Sigmoid colon (tissue), 7 donors: Measurements from ENCODE around the gene ING3. TPM values are rescaled to one million over a fixed set of nuclear protein-coding genes. Genes with fewer than 3 reads are reported as not detected.

Experiments used
- DNase-seq: peaks from one replicate; pipeline ENCODE4 v3.0.0-alpha.2; 2019
- H3K27ac ChIP-seq, 4 donors: fragments of 200-600 bp; sonication (generic); one replicate each; pipeline ENCODE4 v1.5.1; 2016 to 2019; ENCODE audit warnings: mild to moderate bottlenecking in 1 of 4
- H3K27me3 ChIP-seq, 3 donors: fragments of 200-600 bp; sonication (generic); one replicate each; pipeline ENCODE4 v1.5.1; 2019; ENCODE audit warnings: mild to moderate bottlenecking in 1 of 3
- H3K36me3 ChIP-seq, 4 donors: fragments of 200-600 bp; sonication (generic); one replicate each; pipeline ENCODE4 v1.5.1; 2016 to 2019
- H3K4me1 ChIP-seq, 4 donors: fragments of 200-600 bp; sonication (generic); one replicate each; pipeline ENCODE4 v1.5.1; 2017 to 2019
- H3K4me3 ChIP-seq, 4 donors: fragments of 200-600 bp; sonication (generic); one replicate each; pipeline ENCODE4 v1.5.1; 2017 to 2019; ENCODE audit warnings: mild to moderate bottlenecking in 2 of 4, moderate library complexity in 1 of 4
- H3K9me3 ChIP-seq, 4 donors: fragments of 200-600 bp in 3 of 4; sonication (generic) in 3 of 4; one replicate each; pipeline versions ENCODE4 v1.5.1 to v1.6.1; 2013 to 2019
- EP300 ChIP-seq, 4 donors: sonication (generic); formaldehyde crosslinking; IDR thresholded peaks; one replicate each; pipeline ENCODE4 v1.6.1; 2017; ENCODE audit warnings: antibody characterized with exemption in 4 of 4
- POLR2A ChIP-seq, 2 donors: fragments of 450-650 bp; IDR thresholded peaks; one replicate each; pipeline ENCODE4 v1.6.1; 2016; ENCODE audit warnings: antibody characterized with exemption in 2 of 2, mild to moderate bottlenecking in 2 of 2, moderate library complexity in 2 of 2
- POLR2AphosphoS5 ChIP-seq, 4 donors: sonication (generic); formaldehyde crosslinking; IDR thresholded peaks; one replicate each; pipeline ENCODE4 v1.6.1; 2017; ENCODE audit warnings: antibody characterized with exemption in 4 of 4
- WGBS, 2 donors: extraction: QIAGEN DNeasy Blood & Tissue Kit; methylation state at CpG; one replicate each; pipeline ENCODE4 v1.1.7; 2013; 5-methylcytosine and 5-hydroxymethylcytosine counted together
- intact Hi-C: fragments of 100-400 bp; cut with DNase I; formaldehyde crosslinking; loops from one replicate; pipeline ENCODE4 v1.15.1; 2023
- polyA plus RNA-seq, 3 donors: library from polyadenylated mRNA; stranded (reverse); fragments of 200-250 nt; gene quantifications; one replicate each; pipeline ENCODE4 v1.2.3, GENCODE V29; 2013
- total RNA-seq, 4 donors: library from RNA; depleted of rRNA; stranded (reverse); fragments of >200 nt; gene quantifications; one replicate each; pipeline ENCODE4 v1.1.0, GENCODE V29; 2016
- TF ChIP-seq, protein P1 (sequence below), 4 experiments: fragments of 450-650 bp in 3 of 4; fragments of 200-600 bp in 1 of 4; IDR thresholded peaks; one replicate each; pipeline ENCODE4 v1.5.1; 2016 to 2019; ENCODE audit warnings: antibody characterized with exemption in 4 of 4, mild to moderate bottlenecking in 3 of 4, moderate library complexity in 2 of 4
- donor health status: healthy with polysubstance abuse.
- donor health status: Bipolar disorder and iron deficiency.
- donor health status: healthy.

The ING3 gene
- total and polyA plus RNA-seq, 7 donors, result 9.6 to 33.1 (median 16.6) TPM

DNA sequence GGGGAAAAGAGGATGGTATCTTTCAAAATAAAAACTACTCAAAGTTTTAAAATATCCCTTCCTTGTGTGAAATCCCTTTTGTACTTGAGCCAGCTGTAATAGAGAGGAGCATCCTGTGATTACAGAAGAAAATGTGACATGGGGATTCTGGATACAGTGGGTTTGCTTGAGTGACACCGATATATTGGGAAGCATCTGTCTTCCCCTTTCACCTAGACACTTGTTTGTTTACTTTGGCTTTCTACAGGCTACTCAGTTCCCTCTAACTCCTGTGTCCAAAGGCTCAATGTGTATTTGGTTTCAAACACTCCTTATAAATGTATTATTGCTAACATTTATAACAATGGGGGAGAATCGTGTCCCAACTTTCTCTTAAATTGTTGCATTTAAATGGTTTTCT, 62.3 kb downstream of the ING3 start:
- Histone ChIP-seq H3K36me3 (no peaks in the 10 kb centered on the region), H3K4me1 (peaks cover 0 to 56% (median 32%) of the 10 kb centered on the region in 4 donors), H3K4me3 (no peak overlapping the region), H3K27me3 (no peaks in the 10 kb centered on the region), H3K27ac (peak overlapping the region in 1 of 4 donors; percentile 25), H3K9me3 (no peaks in the 10 kb centered on the region)
- WGBS, 2 donors, result 34 to 64% methylated on average over 2 of the region's 2 CpGs
- intact Hi-C loops, result no loop called here
- DNase-seq, result no peak
- TF ChIP-seq POLR2A (IDR thresholded peaks at IDR 0.05) (no peak), POLR2AphosphoS5 (IDR thresholded peaks at IDR 0.05) (no peak), EP300 (IDR thresholded peaks at IDR 0.05) (no peak)
- TF ChIP-seq, protein P1, sequence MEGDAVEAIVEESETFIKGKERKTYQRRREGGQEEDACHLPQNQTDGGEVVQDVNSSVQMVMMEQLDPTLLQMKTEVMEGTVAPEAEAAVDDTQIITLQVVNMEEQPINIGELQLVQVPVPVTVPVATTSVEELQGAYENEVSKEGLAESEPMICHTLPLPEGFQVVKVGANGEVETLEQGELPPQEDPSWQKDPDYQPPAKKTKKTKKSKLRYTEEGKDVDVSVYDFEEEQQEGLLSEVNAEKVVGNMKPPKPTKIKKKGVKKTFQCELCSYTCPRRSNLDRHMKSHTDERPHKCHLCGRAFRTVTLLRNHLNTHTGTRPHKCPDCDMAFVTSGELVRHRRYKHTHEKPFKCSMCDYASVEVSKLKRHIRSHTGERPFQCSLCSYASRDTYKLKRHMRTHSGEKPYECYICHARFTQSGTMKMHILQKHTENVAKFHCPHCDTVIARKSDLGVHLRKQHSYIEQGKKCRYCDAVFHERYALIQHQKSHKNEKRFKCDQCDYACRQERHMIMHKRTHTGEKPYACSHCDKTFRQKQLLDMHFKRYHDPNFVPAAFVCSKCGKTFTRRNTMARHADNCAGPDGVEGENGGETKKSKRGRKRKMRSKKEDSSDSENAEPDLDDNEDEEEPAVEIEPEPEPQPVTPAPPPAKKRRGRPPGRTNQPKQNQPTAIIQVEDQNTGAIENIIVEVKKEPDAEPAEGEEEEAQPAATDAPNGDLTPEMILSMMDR (IDR thresholded peaks at IDR 0.05), result no peak

DNA sequence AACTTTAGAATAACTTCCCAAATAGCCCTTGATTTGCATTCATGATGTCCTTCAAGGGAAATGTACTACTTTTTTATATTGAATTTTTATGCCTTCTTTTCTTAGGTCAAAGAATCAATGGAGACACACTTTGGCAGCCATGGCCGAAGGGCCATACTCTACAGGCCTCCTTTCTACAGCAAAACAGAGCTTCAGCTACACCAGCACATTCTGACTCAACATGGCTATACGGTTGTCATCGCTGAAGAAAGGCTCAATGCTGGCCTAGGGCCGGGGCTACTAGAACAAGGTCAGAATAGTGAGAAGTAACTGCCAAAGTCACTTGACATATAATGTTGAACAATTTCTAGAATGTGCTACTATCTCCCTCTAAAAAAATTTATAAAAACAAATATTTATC, 65.0 kb downstream of the ING3 start:
- intact Hi-C loops, result no loop called here
- no peak overlapping the region for H3K4me3 ChIP-seq
- H3K4me1 ChIP-seq, result peaks cover 0 to 80% (median 50%) of the 10 kb centered on the region in 4 donors
- WGBS, 2 donors, result 93% methylated on average over 4 of the region's 4 CpGs
- TF ChIP-seq POLR2AphosphoS5 (IDR thresholded peaks at IDR 0.05) (no peak), POLR2A (IDR thresholded peaks at IDR 0.05) (no peak)
- TF ChIP-seq, protein P1 (IDR thresholded peaks at IDR 0.05), result no peak
- H3K36me3 ChIP-seq, result no peaks in the 10 kb centered on the region
- no peaks in the 10 kb centered on the region for H3K27me3 ChIP-seq
- peak overlapping the region in 3 of 4 donors; percentile 72 to 80 (median 79) for H3K27ac ChIP-seq
- no peak for DNase-seq
- no peaks in the 10 kb centered on the region for H3K9me3 ChIP-seq

DNA sequence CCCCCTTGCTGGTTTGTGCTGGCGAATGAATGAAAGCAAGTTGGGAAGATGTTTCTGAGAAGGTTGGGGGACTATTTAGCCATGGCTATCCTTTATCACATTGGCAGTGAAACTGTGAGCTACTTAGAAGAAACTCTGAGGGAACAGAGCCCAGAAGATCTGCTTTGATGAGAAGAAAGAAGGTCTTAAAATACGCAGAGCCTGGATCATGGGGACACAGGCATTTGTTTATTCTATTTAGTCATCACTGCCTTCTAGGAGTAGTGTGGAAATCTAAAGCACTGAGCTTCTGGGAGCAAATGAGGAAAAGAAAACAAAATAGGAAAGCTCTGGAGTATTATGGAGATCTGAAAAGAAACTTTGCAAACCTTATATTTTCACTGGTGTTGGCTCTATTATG, 66.4 kb downstream of the ING3 start:
- WGBS, 2 donors, result 87 to 88% methylated on average over 2 of the region's 2 CpGs
- Histone ChIP-seq H3K9me3 (no peaks in the 10 kb centered on the region), H3K27ac (peak overlapping the region; percentile 41 to 80 (median 76)), H3K27me3 (no peaks in the 10 kb centered on the region), H3K4me3 (no peak overlapping the region), H3K4me1 (peaks cover 0 to 89% (median 59%) of the 10 kb centered on the region in 4 donors), H3K36me3 (no peaks in the 10 kb centered on the region)
- peak; percentile 67 for DNase-seq
- intact Hi-C loops, result no loop called here
- TF ChIP-seq, protein P1 (IDR thresholded peaks at IDR 0.05), result no peak
- TF ChIP-seq POLR2A (IDR thresholded peaks at IDR 0.05) (no peak), EP300 (IDR thresholded peaks at IDR 0.05) (peak in 2 of 4 donors; percentile 12 to 50), POLR2AphosphoS5 (IDR thresholded peaks at IDR 0.05) (peak in 3 of 4 donors; percentile 15 to 54 (median 37))

DNA sequence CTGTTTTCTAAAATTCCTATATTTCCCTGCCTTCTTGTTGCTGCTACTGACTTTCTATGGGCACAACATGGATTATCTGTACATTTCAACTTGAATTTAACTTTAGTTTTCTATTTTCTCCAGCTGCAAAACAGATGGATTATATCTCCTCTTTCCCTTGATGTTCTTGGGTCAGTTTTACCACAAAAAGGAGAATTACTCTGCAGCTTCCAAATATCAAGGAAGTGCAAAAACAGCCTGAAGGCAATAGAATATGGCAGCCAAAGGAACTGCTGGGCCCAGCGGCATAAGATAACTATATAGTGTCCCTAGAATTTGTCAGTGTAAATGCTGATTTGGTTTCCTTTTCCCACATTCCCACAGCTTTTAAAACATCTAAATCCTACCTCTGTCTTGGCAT, 67.0 kb downstream of the ING3 start:
- intact Hi-C loops, result no loop called here
- TF ChIP-seq POLR2A (IDR thresholded peaks at IDR 0.05) (no peak), POLR2AphosphoS5 (IDR thresholded peaks at IDR 0.05) (no peak), EP300 (IDR thresholded peaks at IDR 0.05) (no peak)
- TF ChIP-seq, protein P1 (IDR thresholded peaks at IDR 0.05), result no peak
- 85% methylated on average over 1 of the region's 1 CpG for WGBS, 2 donors

DNA sequence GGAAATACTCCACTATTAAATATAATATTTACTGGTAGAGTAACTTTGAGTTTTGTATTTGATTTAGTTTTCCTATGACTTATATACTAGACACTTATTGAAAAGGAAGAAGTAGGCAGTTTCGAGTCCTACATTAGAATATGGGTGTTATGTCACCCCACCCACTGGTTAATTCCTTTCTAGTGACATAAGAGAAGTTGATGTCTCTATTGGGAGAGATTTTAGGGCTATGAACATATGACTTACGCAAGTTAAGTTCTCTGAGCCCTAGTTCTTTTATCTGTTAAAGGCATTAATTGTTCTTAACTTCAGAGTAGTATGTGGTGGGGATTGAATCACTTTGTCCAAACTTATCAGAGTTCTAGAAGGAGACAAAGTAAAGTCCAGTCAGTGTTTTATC, 68.4 kb downstream of the ING3 start:
- Histone ChIP-seq H3K4me1 (peaks cover 0 to 92% (median 71%) of the 10 kb centered on the region in 4 donors), H3K36me3 (no peaks in the 10 kb centered on the region), H3K27me3 (no peaks in the 10 kb centered on the region), H3K27ac (peak overlapping the region; percentile 38 to 80 (median 66)), H3K4me3 (no peak overlapping the region), H3K9me3 (no peaks in the 10 kb centered on the region)
- DNase-seq, result no peak
- TF ChIP-seq POLR2AphosphoS5 (IDR thresholded peaks at IDR 0.05) (peak in 1 of 4 donors; percentile 45), EP300 (IDR thresholded peaks at IDR 0.05) (peak in 1 of 4 donors; percentile 19), POLR2A (IDR thresholded peaks at IDR 0.05) (no peak)
- TF ChIP-seq, protein P1 (IDR thresholded peaks at IDR 0.05), result no peak
- 80% methylated on average over 2 of the region's 2 CpGs for WGBS, 2 donors
- intact Hi-C loops, result no loop called here

More for the DNA sequence above, 67.0 kb downstream of the ING3 start:
- DNase-seq, result no peak
- no peaks in the 10 kb centered on the region for H3K27me3 ChIP-seq
- H3K36me3 ChIP-seq, result no peaks in the 10 kb centered on the region
- no peak overlapping the region for H3K4me3 ChIP-seq
- H3K27ac ChIP-seq, result peak overlapping the region; percentile 41 to 80 (median 76)
- peaks cover 0 to 89% (median 62%) of the 10 kb centered on the region in 4 donors for H3K4me1 ChIP-seq
- no peaks in the 10 kb centered on the region for H3K9me3 ChIP-seq
